Endothelial cell of umbilical vein (primary cell): Measurements from ENCODE around the gene CD44. TPM values are rescaled to one million over a fixed set of nuclear protein-coding genes. Genes with fewer than 3 reads are reported as not detected.

Experiments used
- BruUV-seq: library from RNA; stranded (reverse); fragments of 400-500 nt; replicated peaks from 2 replicates; lab custom pipeline; 2021; lab: Mats Ljungman, UMichigan
- CTCF ChIA-PET: fragments of 300-600, 350-600 bp; sonication (Branson Sonifier 250); formaldehyde crosslinking; loops from one replicate; lab custom pipeline; 2021; ENCODE audit warnings: antibody characterized with exemption, inconsistent platforms; lab: Charles Lee
- POLR2A ChIA-PET: fragments of 300-600, 350-600 bp; sonication (Branson Sonifier 250); formaldehyde crosslinking; loops from one replicate; lab custom pipeline; 2021; ENCODE audit warnings: antibody characterized with exemption, inconsistent platforms; lab: Charles Lee
- DNase-seq: peaks from one replicate; pipeline ENCODE4 v3.0.0-alpha.2; 2011; ENCODE audit warnings: low read depth, low spot score
- FAIRE-seq: peaks from 2 replicates; lab custom pipeline; 2011; peaks lifted over from hg19 to GRCh38; lab: Jason Lieb, UNC
- H2AFZ ChIP-seq: 2 replicates; pipeline ENCODE4 v1.6.0; 2012; ENCODE audit warnings: low read depth, low read length, control low read depth, inconsistent platforms
- H3K27ac ChIP-seq: 2 replicates; pipeline ENCODE4 v1.5.1; 2011; ENCODE audit warnings: low read depth, mild to moderate bottlenecking, control low read depth, low read length, moderate library complexity; ENCODE audit not compliant: insufficient read depth
- H3K27me3 ChIP-seq, 2 experiments: 2 replicates each; pipeline versions ENCODE4 v1.6.0 to v1.6.1; 2011; ENCODE audit warnings: low read length in 2 of 2, mixed read lengths in 1 of 2; ENCODE audit not compliant: control insufficient read depth in 2 of 2, insufficient read depth in 2 of 2
- H3K36me3 ChIP-seq, 2 experiments: 2 replicates in 1 of 2; 3 replicates in 1 of 2; pipeline ENCODE4 v1.5.1; 2011; ENCODE audit warnings: low read length in 2 of 2, mild to moderate bottlenecking in 1 of 2, moderate library complexity in 1 of 2; ENCODE audit not compliant: control insufficient read depth in 2 of 2, insufficient read depth in 2 of 2; ENCODE audit errors: extremely low read depth in 1 of 2
- H3K4me1 ChIP-seq: 3 replicates; pipeline ENCODE4 v1.5.1; 2011; ENCODE audit warnings: mild to moderate bottlenecking, low read length; ENCODE audit not compliant: control insufficient read depth, insufficient read depth; ENCODE audit errors: extremely low read depth
- H3K4me2 ChIP-seq: 2 replicates; pipeline ENCODE4 v1.6.1; 2011; ENCODE audit warnings: low read length, control low read depth, mixed read lengths; ENCODE audit not compliant: insufficient read depth
- H3K4me3 ChIP-seq, 3 experiments: fragments of 200-600 bp in 1 of 3; sonication (generic), shearing (Covaris generic) in 1 of 3; replicated peaks in 1 of 3; 2 replicates each; pipeline ENCODE4 v1.5.1; 2011 to 2016; ENCODE audit warnings: control low read depth in 3 of 3, low read length in 3 of 3, mild to moderate bottlenecking in 2 of 3, inconsistent platforms in 1 of 3, low read depth in 1 of 3, moderate library complexity in 1 of 3; ENCODE audit not compliant: insufficient read depth in 1 of 3
- H3K79me2 ChIP-seq: 2 replicates; pipeline ENCODE4 v1.6.0; 2012; ENCODE audit warnings: low read length, inconsistent platforms; ENCODE audit not compliant: control insufficient read depth, insufficient read depth
- H3K9ac ChIP-seq: replicated peaks from 2 replicates; pipeline ENCODE3; 2011; ENCODE audit warnings: low read length, control low read depth; ENCODE audit not compliant: insufficient read depth; ENCODE audit errors: extremely low read depth
- H3K9me1 ChIP-seq: replicated peaks from 3 replicates; pipeline ENCODE4 v1.6.0; 2011; ENCODE audit warnings: mild to moderate bottlenecking, low read length; ENCODE audit not compliant: control insufficient read depth, insufficient read depth; ENCODE audit errors: extremely low read depth
- H3K9me3 ChIP-seq: replicated peaks from 2 replicates; pipeline ENCODE4 v1.5.1; 2012; ENCODE audit warnings: low read length, inconsistent platforms; ENCODE audit not compliant: control insufficient read depth, insufficient read depth
- H4K20me1 ChIP-seq: replicated peaks from 2 replicates; pipeline ENCODE3; 2011; ENCODE audit warnings: mild to moderate bottlenecking, low read length; ENCODE audit not compliant: control insufficient read depth, insufficient read depth; ENCODE audit errors: extremely low read depth
- EZH2 ChIP-seq: IDR thresholded peaks from 2 replicates; pipeline ENCODE4 v1.6.1; 2012; ENCODE audit warnings: borderline replicate concordance, low read depth, mild to moderate bottlenecking, moderate library complexity, low read length, inconsistent platforms; ENCODE audit not compliant: severe bottlenecking
- FOS ChIP-seq: IDR thresholded peaks from 2 replicates; pipeline ENCODE4 v1.6.1; 2011; ENCODE audit warnings: mild to moderate bottlenecking, low read length, moderate library complexity, borderline replicate concordance; ENCODE audit not compliant: insufficient read depth
- GATA2 ChIP-seq: IDR thresholded peaks from 2 replicates; pipeline ENCODE4 v1.7.0; 2011; ENCODE audit warnings: low read depth, mild to moderate bottlenecking, moderate library complexity, mixed read lengths, low read length; ENCODE audit not compliant: insufficient read length, insufficient read depth
- JUN ChIP-seq: IDR thresholded peaks from 2 replicates; pipeline ENCODE4 v1.6.1; 2011; ENCODE audit warnings: borderline replicate concordance, low read depth; ENCODE audit not compliant: insufficient read length, insufficient read depth
- MYC ChIP-seq: IDR thresholded peaks from one replicate; pipeline ENCODE4 v1.6.1; 2011; ENCODE audit warnings: mild to moderate bottlenecking, low read depth, low read length
- POLR2A ChIP-seq: IDR thresholded peaks from 2 replicates; pipeline ENCODE4 v1.6.1; 2012; ENCODE audit warnings: low read depth, mild to moderate bottlenecking, control low read depth, low read length
- POLR2AphosphoS5 ChIP-seq: IDR thresholded peaks from 2 replicates; pipeline ENCODE4 v1.6.1; 2012; ENCODE audit warnings: low read depth, mild to moderate bottlenecking, control low read depth, low read length, moderate library complexity; ENCODE audit not compliant: insufficient read depth
- dilution Hi-C: fragments of 300-500 bp; cut with MboI; formaldehyde crosslinking; loops from one replicate; pipeline ENCODE4 v1.15.0; 2019; ENCODE audit warnings: low sequenced_read_pairs; ENCODE audit not compliant: extremely low pct_ligation_motif_present
- intact Hi-C: fragments of 100-400 bp; cut with micrococcal nuclease; formaldehyde crosslinking; loops from one replicate; pipeline ENCODE4 v1.10.0; 2022
- polyA plus RNA-seq, 4 experiments: library from polyadenylated mRNA; depleted of rRNA in 3 of 4; stranded (reverse) in 3 of 4; unstranded in 1 of 4; fragments of >200 nt; gene quantifications; 2 replicates each; pipeline versions ENCODE4 v1.2.1 to v1.2.3, GENCODE V29; 2011 to 2012; ENCODE audit warnings: missing spikeins in 1 of 4
- total RNA-seq: library from RNA; stranded (reverse); gene quantifications from 2 replicates; pipeline ENCODE4 v1.2.3, GENCODE V29; 2021
- TF ChIP-seq, protein P1 (sequence below), 2 donors: IDR thresholded peaks; 1 replicate in 1 of 2; 2 replicates in 1 of 2; pipeline ENCODE4 v1.5.1; 2011; ENCODE audit warnings: low read length in 2 of 2, mild to moderate bottlenecking in 2 of 2, moderate library complexity in 2 of 2, control low read depth in 1 of 2, inconsistent platforms in 1 of 2, low read depth in 1 of 2; ENCODE audit not compliant: insufficient read depth in 1 of 2; ENCODE audit errors: extremely low read depth in 1 of 2
- TF ChIP-seq, protein P2 (sequence below): IDR thresholded peaks from 2 replicates; pipeline ENCODE4 v1.6.1; 2011; ENCODE audit not compliant: insufficient read depth, insufficient read length

Gene CD44
- total and polyA plus RNA-seq, 2 donors (not counting 3 experiments of a cell fraction or from before 2014, with no cell fraction given): 25.5 to 26.3 TPM

DNA sequence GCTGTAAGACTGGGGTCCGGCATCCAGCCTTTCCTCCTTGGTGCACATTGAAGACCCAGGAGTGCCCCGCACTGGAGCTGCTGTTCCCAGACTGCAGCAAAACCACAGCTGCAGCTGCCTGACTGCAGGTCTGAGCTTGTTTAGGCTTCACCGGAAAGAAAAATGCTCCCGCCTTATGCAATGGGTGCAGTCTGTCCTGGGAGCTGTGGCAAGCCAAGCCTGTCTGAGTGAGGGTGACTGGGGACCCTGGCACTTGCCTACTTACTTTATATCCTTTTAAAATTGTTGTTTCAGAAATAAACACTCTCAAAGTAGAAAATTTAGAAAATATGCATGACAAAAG lies 23.3 kb upstream of the CD44 start:
- peaks cover 5 to 17% of the 10 kb centered on the region in 2 experiments for H3K27me3 ChIP-seq
- peaks cover 15% of the 10 kb centered on the region for H3K4me1 ChIP-seq
- intact Hi-C loops: no loop called here
- no peaks in the 10 kb centered on the region for H3K9me3 ChIP-seq
- H3K4me2 ChIP-seq: no peak overlapping the region
- dilution Hi-C loops: no loop called here
- H3K79me2 ChIP-seq: no peaks in the 10 kb centered on the region
- H3K27ac ChIP-seq: no peak overlapping the region
- no peaks in the 10 kb centered on the region for H4K20me1 ChIP-seq
- CTCF ChIA-PET: no interaction called here
- POLR2A ChIA-PET: no interaction called here
- no peak overlapping the region for H2AFZ ChIP-seq
- FAIRE-seq: no peak
- H3K9me1 ChIP-seq: no peaks in the 10 kb centered on the region
- no peak for DNase-seq
- no peak overlapping the region for H3K4me3 ChIP-seq
- TF ChIP-seq EZH2 (no peak), FOS (no peak), MYC (no peak), POLR2AphosphoS5 (no peak), GATA2 (no peak), POLR2A (no peak), JUN (no peak)
- TF ChIP-seq, protein P1, sequence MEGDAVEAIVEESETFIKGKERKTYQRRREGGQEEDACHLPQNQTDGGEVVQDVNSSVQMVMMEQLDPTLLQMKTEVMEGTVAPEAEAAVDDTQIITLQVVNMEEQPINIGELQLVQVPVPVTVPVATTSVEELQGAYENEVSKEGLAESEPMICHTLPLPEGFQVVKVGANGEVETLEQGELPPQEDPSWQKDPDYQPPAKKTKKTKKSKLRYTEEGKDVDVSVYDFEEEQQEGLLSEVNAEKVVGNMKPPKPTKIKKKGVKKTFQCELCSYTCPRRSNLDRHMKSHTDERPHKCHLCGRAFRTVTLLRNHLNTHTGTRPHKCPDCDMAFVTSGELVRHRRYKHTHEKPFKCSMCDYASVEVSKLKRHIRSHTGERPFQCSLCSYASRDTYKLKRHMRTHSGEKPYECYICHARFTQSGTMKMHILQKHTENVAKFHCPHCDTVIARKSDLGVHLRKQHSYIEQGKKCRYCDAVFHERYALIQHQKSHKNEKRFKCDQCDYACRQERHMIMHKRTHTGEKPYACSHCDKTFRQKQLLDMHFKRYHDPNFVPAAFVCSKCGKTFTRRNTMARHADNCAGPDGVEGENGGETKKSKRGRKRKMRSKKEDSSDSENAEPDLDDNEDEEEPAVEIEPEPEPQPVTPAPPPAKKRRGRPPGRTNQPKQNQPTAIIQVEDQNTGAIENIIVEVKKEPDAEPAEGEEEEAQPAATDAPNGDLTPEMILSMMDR (IDR thresholded peaks at IDR 0.05; ENCODE audit: extremely low read depth in 1 of 2, insufficient read depth in 1 of 2, low read depth in 1 of 2, low read length in 2 of 2): no peak
- TF ChIP-seq, protein P2, sequence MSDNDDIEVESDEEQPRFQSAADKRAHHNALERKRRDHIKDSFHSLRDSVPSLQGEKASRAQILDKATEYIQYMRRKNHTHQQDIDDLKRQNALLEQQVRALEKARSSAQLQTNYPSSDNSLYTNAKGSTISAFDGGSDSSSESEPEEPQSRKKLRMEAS: no peak
- no peaks in the 10 kb centered on the region for H3K36me3 ChIP-seq
- BruUV-seq: no TSS peak
- no peak overlapping the region for H3K9ac ChIP-seq
